ENCODE results near the gene NXPH1. TPM values are rescaled to one million over a fixed set of nuclear protein-coding genes. Genes with fewer than 3 reads are reported as not detected.

Gene NXPH1
- total and polyA plus RNA-seq, 9 of the 15 experiments (the other 6 are each of a cell fraction or from before 2014, with no cell fraction given): 0.16 TPM; not detected in 8

GRCh38 chr7:8391353-8392062, 41.9 kb upstream of the NXPH1 start:
- H3K27me3 ChIP-seq (ENCODE audit: control insufficient read depth in 2 of 2, insufficient read depth in 2 of 2, low read length in 2 of 2): no peaks in the 10 kb centered on the region
- FAIRE-seq (peak; percentile 68), ATAC-seq (peak; percentile 58), DNase-seq (ENCODE audit: extremely low read depth in 1 of 4, low spot score in 3 of 4) (peak in 2 of 4 experiments; percentile 45 to 66)
- peak overlapping the region; percentile 42 for H3K4me2 ChIP-seq (ENCODE audit: insufficient read depth, low read length)
- H3K9me3 ChIP-seq (replicated peaks; ENCODE audit: control insufficient read depth, insufficient read depth, low read depth, low read length): no peaks in the 10 kb centered on the region
- H3K4me1 ChIP-seq (replicated peaks in 1 of 2; ENCODE audit: control insufficient read depth in 2 of 2, insufficient read depth in 2 of 2, low read length in 2 of 2): peaks cover 14 to 43% of the 10 kb centered on the region in 2 experiments
- in situ Hi-C loops (cut with MboI): no loop called here
- peak overlapping the region; percentile 74 for H2AFZ ChIP-seq (ENCODE audit: low read depth, low read length)
- H3K9ac ChIP-seq (ENCODE audit: insufficient read depth in 1 of 2, low read depth in 2 of 2, low read length in 2 of 2): peak overlapping the region in 1 of 2 experiments; percentile 27; a peak in 1 of 4 replicates
- peak overlapping the region; percentile 25 for H3K27ac ChIP-seq (ENCODE audit: extremely low read depth, low read depth, low read length)
- WGBS (ENCODE audit: insufficient coverage, low coverage, missing lambda C conversion rate): 2% methylated on average over 5 of the region's 6 CpGs
- CTCF ChIA-PET (ENCODE audit: low intra/inter-chr PET ratio): no interaction called here
- H3K79me2 ChIP-seq (ENCODE audit: control insufficient read depth, insufficient read depth, low read length): no peaks in the 10 kb centered on the region
- intact Hi-C loops (cut with micrococcal nuclease): no loop called here
- H3K36me3 ChIP-seq (ENCODE audit: control insufficient read depth, insufficient read depth, low read length): no peaks in the 10 kb centered on the region
- no peaks in the 10 kb centered on the region for H3K9me1 ChIP-seq (ENCODE audit: control insufficient read depth, insufficient read depth, low read length)
- BruUV-seq (replicated peaks): no TSS peak
- no peaks in the 10 kb centered on the region for H4K20me1 ChIP-seq (replicated peaks; ENCODE audit: control insufficient read depth, insufficient read depth, low read length)
- POLR2A ChIA-PET: no interaction called here
- no peak overlapping the region for H3K4me3 ChIP-seq
- peak; percentile 76 for TF ChIP-seq CTBP1 (IDR thresholded peaks at IDR 0.05; ENCODE audit: borderline replicate concordance)
- TF ChIP-seq FOXM1 (IDR thresholded peaks at IDR 0.05; ENCODE audit: low read depth): peak; percentile 34; the same call in 1 of the 2 replicates
- TF ChIP-seq FOXM1 (CRISPR knock-in tag; IDR thresholded peaks at IDR 0.05; ENCODE audit: low read depth): no peak
- TF ChIP-seq ZZZ3 (IDR thresholded peaks at IDR 0.05): no peak
- no peak for TF ChIP-seq ZNF696 (CRISPR knock-in tag; conservative IDR thresholded peaks at IDR 0.05)
- no peak for TF ChIP-seq VEZF1 (CRISPR knock-in tag; IDR thresholded peaks at IDR 0.05)
- peak; percentile 86 for TF ChIP-seq CBFA2T3 (IDR thresholded peaks at IDR 0.05)
- TF ChIP-seq FOSL1 (tag; conservative IDR thresholded peaks at IDR 0.05): peak; percentile 75
- TF ChIP-seq HDAC2 (IDR thresholded peaks at IDR 0.05): peak; percentile 72
- TF ChIP-seq ZFPM2 (CRISPR knock-in tag; IDR thresholded peaks at IDR 0.05): 0 out of 2 replicates have a peak, but pooled peaks have one; percentile 43
- TF ChIP-seq ZNF217 (CRISPR knock-in tag; IDR thresholded peaks at IDR 0.05): no peak
- TF ChIP-seq JUND (IDR thresholded peaks at IDR 0.05; ENCODE audit: borderline replicate concordance, low read depth, low read length): peak; percentile 50; the same call in 1 of the 2 replicates
- TF ChIP-seq JUND (tag; IDR thresholded peaks at IDR 0.05; ENCODE audit: borderline replicate concordance, low read depth, low read length): peak; percentile 74; the same call in 2 of the 3 replicates
- peak in 1 of 2 experiments; percentile 65; a peak in 1 of 4 replicates for TF ChIP-seq KDM1A (IDR thresholded peaks at IDR 0.05)
- TF ChIP-seq SOX6 (IDR thresholded peaks at IDR 0.05): 0 out of 2 replicates have a peak, but pooled peaks have one; percentile 23
- 0 out of 2 replicates have a peak, but pooled peaks have one; percentile 31 for TF ChIP-seq PML (IDR thresholded peaks at IDR 0.05; ENCODE audit: low read length)
- TF ChIP-seq EHMT2 (IDR thresholded peaks at IDR 0.05): peak; percentile 78
- TF ChIP-seq ATF3 (IDR thresholded peaks at IDR 0.05): peak; percentile 39; the same call in 1 of the 2 replicates
- TF ChIP-seq ATF3 (CRISPR knock-in tag; conservative IDR thresholded peaks at IDR 0.05): no peak
- 0 out of 4 replicates have a peak, but pooled peaks of 1 of the 2 experiments have one; percentile 10 for TF ChIP-seq TRIM24 (IDR thresholded peaks at IDR 0.05)
- TF ChIP-seq ZBTB7A (IDR thresholded peaks at IDR 0.05; ENCODE audit: borderline replicate concordance, control insufficient read depth, low read depth, low read length): no peak
- TF ChIP-seq KLF16 (IDR thresholded peaks at IDR 0.05): no peak
